ENCODE results near the gene FARP1.

DNA sequence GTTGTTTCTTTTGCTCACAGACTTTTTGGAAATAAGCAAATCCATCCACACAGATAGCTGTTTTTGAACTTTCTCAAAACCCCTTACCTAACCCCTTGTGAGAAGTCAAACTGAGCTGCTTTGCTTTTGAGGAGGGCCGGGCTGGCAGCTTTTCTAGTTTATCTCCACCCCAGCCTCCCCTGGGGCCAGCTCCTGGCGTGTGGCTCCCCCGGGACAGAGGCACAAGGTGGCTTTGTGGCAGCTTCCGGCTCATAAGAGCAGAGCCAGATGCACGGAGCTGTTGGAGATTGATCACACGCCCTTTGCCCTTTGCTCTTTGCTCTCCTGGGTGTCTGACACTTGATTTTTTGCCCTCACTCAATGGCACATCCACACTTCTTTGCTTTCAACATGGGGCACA lies 59.1 kb downstream of the FARP1 start:
- TF ChIP-seq EP300 (IDR thresholded peaks at IDR 0.05) = no peak
- TF ChIP-seq, protein P1, sequence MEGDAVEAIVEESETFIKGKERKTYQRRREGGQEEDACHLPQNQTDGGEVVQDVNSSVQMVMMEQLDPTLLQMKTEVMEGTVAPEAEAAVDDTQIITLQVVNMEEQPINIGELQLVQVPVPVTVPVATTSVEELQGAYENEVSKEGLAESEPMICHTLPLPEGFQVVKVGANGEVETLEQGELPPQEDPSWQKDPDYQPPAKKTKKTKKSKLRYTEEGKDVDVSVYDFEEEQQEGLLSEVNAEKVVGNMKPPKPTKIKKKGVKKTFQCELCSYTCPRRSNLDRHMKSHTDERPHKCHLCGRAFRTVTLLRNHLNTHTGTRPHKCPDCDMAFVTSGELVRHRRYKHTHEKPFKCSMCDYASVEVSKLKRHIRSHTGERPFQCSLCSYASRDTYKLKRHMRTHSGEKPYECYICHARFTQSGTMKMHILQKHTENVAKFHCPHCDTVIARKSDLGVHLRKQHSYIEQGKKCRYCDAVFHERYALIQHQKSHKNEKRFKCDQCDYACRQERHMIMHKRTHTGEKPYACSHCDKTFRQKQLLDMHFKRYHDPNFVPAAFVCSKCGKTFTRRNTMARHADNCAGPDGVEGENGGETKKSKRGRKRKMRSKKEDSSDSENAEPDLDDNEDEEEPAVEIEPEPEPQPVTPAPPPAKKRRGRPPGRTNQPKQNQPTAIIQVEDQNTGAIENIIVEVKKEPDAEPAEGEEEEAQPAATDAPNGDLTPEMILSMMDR (IDR thresholded peaks at IDR 0.05) = no peak
- no peak for TF ChIP-seq POLR2AphosphoS5 (IDR thresholded peaks at IDR 0.05)
- no peak for TF ChIP-seq POLR2A (IDR thresholded peaks at IDR 0.05)
